ENCODE data around the gene ERRFI1.
"Not testable (repeated sequence)": the region's sequence is repeated elsewhere in the genome, so short reads cannot be mapped to it uniquely, and the experiment has no call there.

The ERRFI1 gene

GRCh38 chr1:8026153-8026975 is at the start of gene ERRFI1:
ERRFI1 (minus strand) TSS chr1:8026309; CDS start chr1:8015619, 10,690 bp downstream.
- peak; percentile 67 for DNase-seq (ENCODE audit: low spot score)

- no peak for DNase-seq (ENCODE audit: low spot score)
Measured at GRCh38 chr1:8075511-8076051, 49.5 kb upstream of the ERRFI1 start.

GRCh38 chr1:8073112-8073855 is 47.2 kb upstream of the ERRFI1 start:
- DNase-seq (ENCODE audit: low spot score), result no peak

- no peak for DNase-seq (ENCODE audit: low spot score)
Measured at GRCh38 chr1:8070381-8070811, 44.3 kb upstream of the ERRFI1 start.

GRCh38 chr1:8069614-8070320 is 43.7 kb upstream of the ERRFI1 start:
- DNase-seq (ENCODE audit: low spot score), result not testable (repeated sequence)

GRCh38 chr1:8065369-8065768 is 39.3 kb upstream of the ERRFI1 start:
- no peak for DNase-seq (ENCODE audit: low spot score)

GRCh38 chr1:8063298-8064036 is 37.4 kb upstream of the ERRFI1 start:
- DNase-seq (ENCODE audit: low spot score), result no peak

GRCh38 chr1:8062861-8063260 is 36.8 kb upstream of the ERRFI1 start:
- no peak for DNase-seq (ENCODE audit: low spot score)

GRCh38 chr1:8061673-8062386 is 35.7 kb upstream of the ERRFI1 start:
- no peak for DNase-seq (ENCODE audit: low spot score)

- DNase-seq (ENCODE audit: low spot score), result peak; percentile 42
Measured at GRCh38 chr1:8061210-8061609, 35.1 kb upstream of the ERRFI1 start.

GRCh38 chr1:8059161-8059622 is 33.1 kb upstream of the ERRFI1 start:
- no peak for DNase-seq (ENCODE audit: low spot score)

- DNase-seq (ENCODE audit: low spot score), result not testable (repeated sequence)
Measured at GRCh38 chr1:8057779-8058178, 31.7 kb upstream of the ERRFI1 start.

- DNase-seq (ENCODE audit: low spot score), result no peak
Measured at GRCh38 chr1:8055973-8056372, 29.9 kb upstream of the ERRFI1 start.

GRCh38 chr1:8053878-8054567 is 27.9 kb upstream of the ERRFI1 start:
- no peak for DNase-seq (ENCODE audit: low spot score)

- DNase-seq (ENCODE audit: low spot score), result no peak
Measured at GRCh38 chr1:8051650-8052049, 25.5 kb upstream of the ERRFI1 start.

- not testable (repeated sequence) for DNase-seq (ENCODE audit: low spot score)
Measured at GRCh38 chr1:8049229-8049628, 23.1 kb upstream of the ERRFI1 start.

GRCh38 chr1:8047686-8048445 is 21.8 kb upstream of the ERRFI1 start:
- DNase-seq (ENCODE audit: low spot score), result no peak

- DNase-seq (ENCODE audit: low spot score), result no peak
Measured at GRCh38 chr1:8047112-8047511, 21.0 kb upstream of the ERRFI1 start.

GRCh38 chr1:8046391-8046790 is 20.3 kb upstream of the ERRFI1 start:
- no peak for DNase-seq (ENCODE audit: low spot score)
